DOHH2 (cell line): ENCODE measurements around the gene PLBD2.

Experiments used
- H3F3A ChIP-seq: fragments of 200-600 bp; sonication (generic), shearing (Covaris generic); 2 replicates; pipeline ENCODE4 v1.6.0; 2016; ENCODE audit warnings: antibody characterized with exemption, mild to moderate bottlenecking; ENCODE audit not compliant: control insufficient read depth, insufficient read depth
- H3K27ac ChIP-seq: fragments of 200-600 bp; sonication (generic); 2 replicates; pipeline ENCODE4 v1.5.1; 2014; ENCODE audit warnings: low read depth, mild to moderate bottlenecking, low read length, moderate library complexity
- H3K27me3 ChIP-seq: fragments of 200-600 bp; sonication (generic); 2 replicates; pipeline ENCODE4 v1.6.1; 2014; ENCODE audit warnings: mild to moderate bottlenecking, low read length, mixed read lengths; ENCODE audit not compliant: control insufficient read depth
- H3K36me3 ChIP-seq: fragments of 200-600 bp; sonication (generic); 2 replicates; pipeline ENCODE4 v1.6.1; 2014; ENCODE audit warnings: mild to moderate bottlenecking, low read length, moderate library complexity, mixed read lengths; ENCODE audit not compliant: control insufficient read depth
- H3K4me1 ChIP-seq: fragments of 200-600 bp; sonication (generic); 2 replicates; pipeline ENCODE4 v1.6.1; 2014; ENCODE audit warnings: mild to moderate bottlenecking, low read length, mixed read lengths; ENCODE audit not compliant: control insufficient read depth
- H3K4me2 ChIP-seq: fragments of 200-600 bp; sonication (generic); 2 replicates; pipeline ENCODE4 v1.6.0; 2014; ENCODE audit warnings: mild to moderate bottlenecking, low read length, moderate library complexity
- H3K4me3 ChIP-seq: fragments of 200-600 bp; sonication (generic); 2 replicates; pipeline ENCODE4 v1.5.1; 2014; ENCODE audit warnings: mild to moderate bottlenecking, low read length, mixed read lengths
- H3K79me2 ChIP-seq: fragments of 200-600 bp; sonication (generic); 2 replicates; pipeline ENCODE4 v1.6.1; 2014; ENCODE audit warnings: mild to moderate bottlenecking, low read length, mixed read lengths; ENCODE audit not compliant: control insufficient read depth
- H3K9me2 ChIP-seq: fragments of 200-600 bp; sonication (generic); replicated peaks from 2 replicates; pipeline ENCODE4 v1.6.1; 2014; ENCODE audit warnings: mild to moderate bottlenecking, low read length, mixed read lengths; ENCODE audit not compliant: control insufficient read depth
- H3K9me3 ChIP-seq: fragments of 200-600 bp; sonication (generic); 2 replicates; pipeline ENCODE4 v1.6.1; 2014; ENCODE audit warnings: antibody characterized with exemption, low read length, mixed read lengths; ENCODE audit not compliant: control insufficient read depth, insufficient read depth
- H4K20me1 ChIP-seq: fragments of 200-600 bp; sonication (generic); 2 replicates; pipeline ENCODE4 v1.6.0; 2014; ENCODE audit warnings: low read depth, mild to moderate bottlenecking, antibody characterized with exemption, low read length, moderate library complexity; ENCODE audit not compliant: control insufficient read depth, insufficient read depth
- CTCF ChIP-seq: fragments of 200-600 bp; sonication (generic); IDR thresholded peaks from one replicate; pipeline ENCODE4 v1.5.1; 2014; ENCODE audit warnings: antibody characterized with exemption, mild to moderate bottlenecking, low read depth, low read length; ENCODE audit not compliant: poor library complexity, severe bottlenecking
- EZH2phosphoT487 ChIP-seq: fragments of 200-600 bp; sonication (generic); IDR thresholded peaks from 2 replicates; pipeline ENCODE4 v1.6.1; 2017; ENCODE audit warnings: borderline replicate concordance, mild to moderate bottlenecking, antibody characterized with exemption, low read length, moderate library complexity, mixed read lengths

PLBD2 gene

DNA sequence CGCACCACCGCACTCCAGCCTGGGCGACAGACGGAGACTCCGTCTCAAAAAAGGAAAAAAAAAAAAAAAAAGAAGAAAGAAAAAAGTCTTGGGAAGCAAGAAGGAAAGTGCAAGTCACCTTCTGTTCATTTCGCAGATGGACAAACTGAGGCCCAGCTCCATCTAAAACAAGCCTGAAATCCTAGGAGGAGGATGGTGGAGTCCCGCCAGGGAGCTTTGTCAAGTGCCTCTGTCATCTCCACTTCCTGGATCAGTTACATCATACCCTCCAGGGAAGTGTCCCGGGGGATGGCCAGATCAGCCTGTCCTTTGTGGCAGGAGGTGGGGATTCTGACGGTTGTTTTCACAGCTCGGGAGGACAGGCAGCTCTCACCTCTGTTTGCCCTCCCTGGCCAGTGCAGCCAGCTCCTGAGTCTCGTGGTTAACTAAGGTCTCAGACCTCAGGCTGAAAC, 55.1 kb downstream of the PLBD2 start:
- H3K4me2 ChIP-seq: no peak overlapping the region
- TF ChIP-seq CTCF (no peak), EZH2phosphoT487 (no peak)
- no peaks in the 10 kb centered on the region for H3K79me2 ChIP-seq

DNA sequence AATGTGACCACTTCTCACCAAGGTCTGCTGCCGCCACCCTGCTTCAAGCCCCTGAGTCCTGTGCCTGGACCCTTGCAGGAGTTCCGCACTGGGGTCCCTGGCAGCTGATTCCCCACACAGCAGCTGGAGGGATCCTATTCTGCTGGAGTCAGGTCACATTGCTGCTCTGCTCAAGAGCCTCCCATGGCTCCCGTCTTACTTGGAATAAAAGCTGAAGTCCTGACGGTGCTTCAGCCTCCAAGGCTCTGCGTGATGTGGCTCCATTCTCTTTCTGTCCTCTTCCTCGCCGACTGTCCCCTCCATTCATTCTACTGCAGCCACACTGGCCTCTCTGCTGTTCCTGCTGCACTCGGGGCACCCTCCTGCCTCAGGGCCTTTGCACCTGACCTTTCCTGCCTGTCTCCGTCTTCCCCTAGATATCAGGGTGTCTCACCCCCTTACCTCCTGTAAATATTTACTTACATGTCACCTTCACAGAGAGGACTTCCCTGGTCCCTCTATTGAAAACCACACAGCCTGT, 56.2 kb downstream of the PLBD2 start:
- Histone ChIP-seq H3K36me3 (no peaks in the 10 kb centered on the region), H3K4me1 (no peaks in the 10 kb centered on the region), H4K20me1 (no peaks in the 10 kb centered on the region), H3K79me2 (no peaks in the 10 kb centered on the region), H3F3A (no peaks in the 10 kb centered on the region), H3K9me2 (no peaks in the 10 kb centered on the region), H3K27ac (no peak overlapping the region), H3K4me3 (no peak overlapping the region), H3K27me3 (peaks cover 15% of the 10 kb centered on the region), H3K9me3 (no peaks in the 10 kb centered on the region), H3K4me2 (no peak overlapping the region)
- TF ChIP-seq CTCF (no peak), EZH2phosphoT487 (no peak)

More for the DNA sequence above, 55.1 kb downstream of the PLBD2 start:
- Histone ChIP-seq H3K36me3 (no peaks in the 10 kb centered on the region), H4K20me1 (no peaks in the 10 kb centered on the region), H3K27ac (no peak overlapping the region), H3F3A (no peaks in the 10 kb centered on the region), H3K9me2 (no peaks in the 10 kb centered on the region), H3K9me3 (no peaks in the 10 kb centered on the region), H3K4me1 (no peaks in the 10 kb centered on the region), H3K27me3 (peaks cover 15% of the 10 kb centered on the region), H3K4me3 (no peak overlapping the region)

- no peak overlapping the region for H3K27ac ChIP-seq
- H3K9me3 ChIP-seq: no peaks in the 10 kb centered on the region
- no peaks in the 10 kb centered on the region for H3K79me2 ChIP-seq
- H3K4me3 ChIP-seq: no peak overlapping the region
- no peak overlapping the region for H3K4me2 ChIP-seq
- H3F3A ChIP-seq: no peaks in the 10 kb centered on the region
- no peaks in the 10 kb centered on the region for H3K4me1 ChIP-seq
- no peaks in the 10 kb centered on the region for H4K20me1 ChIP-seq
- no peak for TF ChIP-seq CTCF
- TF ChIP-seq EZH2phosphoT487: no peak
- peaks cover 16% of the 10 kb centered on the region for H3K27me3 ChIP-seq
- H3K36me3 ChIP-seq: no peaks in the 10 kb centered on the region
- no peaks in the 10 kb centered on the region for H3K9me2 ChIP-seq
These were observed 57.8 kb downstream of the PLBD2 start for GRCh38 chr12:113416091-113416754.
